ENCODE results near the gene SUFU. TPM values are rescaled to one million over a fixed set of nuclear protein-coding genes. Genes with fewer than 3 reads are reported as not detected.

SUFU gene
- total RNA-seq, 2 experiments from 2014 or later: 13.1 to 13.4 TPM

- POLR2A ChIA-PET: interaction anchor here (0.6 to 3.9 kb wide), 18 partner anchors 8 to 525 kb away, joined by 3 to 73 read pairs (median 11); partner anchors contain the start of genes ACTR1A, ARL3, SFXN2 and SUFU
- Mint-ChIP-seq H3K4me1 (peaks cover 31% of the 10 kb centered on the region), H3K9me3 (no peaks in the 10 kb centered on the region), H3K4me3 (peak overlapping the region; percentile 87), H3K36me3 (peaks cover 7% of the 10 kb centered on the region), H3K27me3 (no peaks in the 10 kb centered on the region), H3K27ac (peak overlapping the region; percentile 84)
- DNase-seq (peak; percentile 65), ATAC-seq (ENCODE audit: low read depth) (peak; percentile 1)
Observed at GRCh38 chr10:102643336-102644065, 139.7 kb downstream of the SUFU start.

- H3K36me3 Mint-ChIP-seq: peaks cover 8% of the 10 kb centered on the region
- no peaks in the 10 kb centered on the region for H3K9me3 Mint-ChIP-seq
- no peaks in the 10 kb centered on the region for H3K27me3 Mint-ChIP-seq
- peak within 1 kb of the TSS; percentile 87 for H3K4me3 Mint-ChIP-seq
- H3K4me1 Mint-ChIP-seq: peaks cover 36% of the 10 kb centered on the region
- peak; percentile 83 for DNase-seq
- peak; percentile 3 for ATAC-seq (ENCODE audit: low read depth)
- H3K27ac Mint-ChIP-seq: peak within 1 kb of the TSS; percentile 94
- POLR2A ChIA-PET: interaction anchor here (0.6 to 3.9 kb wide), 19 partner anchors 8 to 525 kb away, joined by 3 to 73 read pairs (median 5); partner anchors contain the start of genes ACTR1A, ARL3 and SFXN2
Observed at GRCh38 chr10:102644066-102644645, 140.4 kb downstream of the SUFU start, which contains the start of gene TRIM8. TSS of gene TRIM8 (plus strand) at chr10:102644479. CDS start at chr10:102644618, 139 bp downstream.

DNA sequence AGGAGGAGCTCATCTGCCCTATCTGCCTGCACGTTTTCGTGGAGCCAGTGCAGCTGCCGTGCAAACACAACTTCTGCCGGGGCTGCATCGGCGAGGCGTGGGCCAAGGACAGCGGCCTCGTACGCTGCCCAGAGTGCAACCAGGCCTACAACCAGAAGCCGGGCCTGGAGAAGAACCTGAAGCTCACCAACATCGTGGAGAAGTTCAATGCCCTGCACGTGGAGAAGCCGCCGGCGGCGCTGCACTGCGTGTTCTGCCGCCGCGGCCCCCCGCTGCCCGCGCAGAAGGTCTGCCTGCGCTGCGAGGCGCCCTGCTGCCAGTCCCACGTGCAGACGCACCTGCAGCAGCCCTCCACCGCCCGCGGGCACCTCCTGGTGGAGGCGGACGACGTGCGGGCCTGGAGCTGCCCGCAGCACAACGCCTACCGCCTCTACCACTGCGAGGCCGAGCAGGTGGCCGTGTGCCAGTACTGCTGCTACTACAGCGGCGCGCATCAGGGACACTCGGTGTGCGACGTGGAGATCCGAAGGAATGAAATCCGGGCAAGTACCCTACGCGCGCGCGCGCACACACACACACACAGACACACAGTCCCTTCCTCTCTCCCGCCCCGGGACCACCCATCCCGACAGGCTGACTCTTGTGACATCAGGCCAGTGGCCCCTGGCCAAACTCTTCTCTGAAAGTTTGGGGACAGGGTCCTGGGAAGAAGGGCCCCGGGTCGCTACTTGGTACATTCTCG, 141.0 kb downstream of the SUFU start:
- DNase-seq (peak; percentile 84), ATAC-seq (ENCODE audit: low read depth) (peak; percentile 16)
- Mint-ChIP-seq H3K4me3 (peak overlapping the region; percentile 87), H3K27me3 (no peaks in the 10 kb centered on the region), H3K9me3 (no peaks in the 10 kb centered on the region), H3K36me3 (peaks cover 8% of the 10 kb centered on the region), H3K4me1 (peaks cover 39% of the 10 kb centered on the region), H3K27ac (peak overlapping the region; percentile 94)
- POLR2A ChIA-PET: interaction anchor here (0.6 to 3.9 kb wide), 19 partner anchors 9 to 799 kb away, joined by 3 to 73 read pairs (median 7); partner anchors contain the start of genes ACTR1A, ARL3 and SFXN2

DNA sequence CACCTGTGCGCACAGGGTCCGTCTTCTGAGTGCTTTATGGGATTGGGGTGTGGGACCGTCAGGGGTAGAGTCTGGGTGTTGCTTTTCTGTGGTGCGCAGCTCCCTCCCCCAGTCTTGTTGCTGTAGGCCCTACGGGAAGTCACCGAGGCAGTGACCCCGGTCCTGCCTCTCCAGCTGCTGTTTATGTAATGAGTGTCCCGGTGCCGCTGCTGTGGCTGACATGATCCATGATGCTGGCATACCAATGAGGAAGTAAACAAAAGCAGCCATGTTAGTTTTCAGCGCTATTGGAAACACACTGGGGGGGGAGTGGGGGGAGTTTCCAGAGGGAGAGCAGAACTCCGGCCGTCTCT, 141.6 kb downstream of the SUFU start:
- POLR2A ChIA-PET: interaction anchor here (0.6 to 3.9 kb wide), 14 partner anchors 10 to 799 kb away, joined by 3 to 73 read pairs (median 10); partner anchors contain the start of genes ARL3, SFXN2 and SUFU
- H3K36me3 Mint-ChIP-seq: peaks cover 8% of the 10 kb centered on the region
- no peak for ATAC-seq (ENCODE audit: low read depth)
- H3K27ac Mint-ChIP-seq: peak overlapping the region; percentile 94
- no peaks in the 10 kb centered on the region for H3K9me3 Mint-ChIP-seq
- peaks cover 41% of the 10 kb centered on the region for H3K4me1 Mint-ChIP-seq
- H3K4me3 Mint-ChIP-seq: peak overlapping the region; percentile 87
- no peak for DNase-seq
- no peaks in the 10 kb centered on the region for H3K27me3 Mint-ChIP-seq

DNA sequence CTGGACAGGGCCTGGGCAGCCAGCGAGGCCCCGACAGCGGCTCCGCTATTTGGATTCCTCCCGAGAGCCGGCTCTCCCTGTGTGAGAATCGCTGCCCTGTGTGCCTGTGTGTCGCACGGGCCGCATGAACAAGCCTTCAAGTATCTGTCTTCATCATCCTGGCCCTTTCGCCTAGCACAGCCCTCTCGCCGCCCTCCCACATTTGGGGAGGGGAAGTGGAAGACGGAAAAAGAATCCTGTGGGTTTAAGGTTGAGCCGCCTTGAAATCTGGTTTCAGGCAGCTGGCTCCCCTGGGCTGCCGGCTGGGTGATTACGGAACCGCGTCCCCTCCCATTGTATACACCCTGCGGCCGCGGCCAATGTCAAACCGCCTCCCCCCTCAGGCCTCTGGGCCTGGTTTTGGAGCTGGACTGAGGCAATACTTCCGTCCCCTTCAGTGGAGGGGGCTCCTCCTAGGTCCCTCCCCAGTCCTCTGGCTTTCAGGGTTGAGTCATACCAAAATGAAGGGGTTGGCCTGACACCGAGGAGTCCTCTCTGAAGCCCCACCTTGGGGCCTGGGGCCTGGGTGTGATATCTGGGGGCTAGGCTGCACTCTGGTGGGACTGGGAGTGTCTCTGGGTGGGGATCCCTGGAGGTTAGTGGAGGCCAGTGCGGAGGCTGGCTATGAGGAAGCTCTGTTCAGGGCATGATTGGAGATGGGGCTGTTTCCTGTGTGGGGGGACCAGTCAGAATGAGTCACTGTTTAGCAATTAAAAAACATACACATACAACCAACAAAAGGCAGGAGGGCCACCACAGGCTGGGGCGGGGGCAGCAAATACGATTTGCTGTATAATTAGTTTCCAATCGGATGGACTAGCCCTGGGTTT, 142.2 kb downstream of the SUFU start:
- Mint-ChIP-seq H3K27ac (peak overlapping the region; percentile 94), H3K9me3 (no peaks in the 10 kb centered on the region), H3K4me1 (peaks cover 46% of the 10 kb centered on the region), H3K4me3 (peak overlapping the region; percentile 87), H3K27me3 (no peaks in the 10 kb centered on the region), H3K36me3 (peaks cover 8% of the 10 kb centered on the region)
- POLR2A ChIA-PET: interaction anchor here (0.5 to 3.9 kb wide), 18 partner anchors 10 to 798 kb away, joined by 3 to 73 read pairs (median 8); partner anchors contain the start of genes ARL3, SFXN2 and SUFU
- DNase-seq: peak; percentile 79
- peak; percentile 43 for ATAC-seq (ENCODE audit: low read depth)

GRCh38 chr10:102646610-102647442, 143.1 kb downstream of the SUFU start:
- Mint-ChIP-seq H3K27ac (peak overlapping the region; percentile 94), H3K9me3 (no peaks in the 10 kb centered on the region), H3K36me3 (peaks cover 8% of the 10 kb centered on the region), H3K4me3 (peak overlapping the region; percentile 87), H3K27me3 (no peaks in the 10 kb centered on the region), H3K4me1 (peaks cover 47% of the 10 kb centered on the region)
- POLR2A ChIA-PET: interaction anchor here (0.8 to 3.9 kb wide), 13 partner anchors 9 to 532 kb away, joined by 3 to 73 read pairs (median 8); partner anchors contain the start of genes ARL3, SFXN2 and SUFU
- no peak for ATAC-seq (ENCODE audit: low read depth)
- peak; percentile 68 for DNase-seq

DNA sequence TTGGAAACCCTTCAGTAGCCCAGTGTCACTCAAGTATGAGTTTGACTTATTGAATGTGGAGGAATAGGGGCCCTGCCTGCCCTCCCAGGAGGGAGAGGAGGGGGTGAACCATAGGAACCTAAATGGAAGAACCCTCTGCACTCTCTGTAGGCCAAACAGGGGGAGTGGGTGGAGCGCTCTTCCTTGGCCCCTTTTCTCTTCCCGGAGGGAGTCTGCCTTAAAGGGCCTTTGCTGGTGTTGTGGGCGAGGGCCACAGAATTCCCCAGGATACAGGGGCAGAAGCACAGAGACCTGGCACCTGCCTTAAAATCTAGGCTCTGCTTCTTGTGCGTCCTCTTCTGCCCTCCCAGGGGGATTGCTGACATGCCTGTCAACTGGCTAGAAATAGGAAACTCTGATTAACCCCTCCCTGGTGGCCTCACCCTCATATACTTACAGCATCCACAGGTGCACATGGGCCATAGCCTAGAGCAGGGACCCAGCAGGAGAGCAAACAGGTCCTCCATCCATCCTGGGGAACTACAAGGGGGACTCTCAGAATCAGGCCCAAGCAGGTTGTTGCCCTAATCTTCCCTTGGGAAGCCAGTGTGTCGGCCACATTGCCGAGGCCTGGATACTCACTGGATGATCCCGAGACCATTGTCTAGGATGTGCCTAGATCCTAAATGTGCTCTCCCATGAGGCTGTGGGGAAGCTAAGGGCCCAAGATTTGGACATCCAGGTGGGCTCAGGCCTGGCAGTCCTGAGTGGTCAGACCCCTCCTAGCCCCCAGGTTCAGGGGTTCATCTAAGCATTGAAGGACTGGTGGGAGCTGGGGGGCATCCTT, 143.9 kb downstream of the SUFU start:
- Mint-ChIP-seq H3K27ac (peak overlapping the region; percentile 94), H3K4me3 (peak overlapping the region; percentile 87), H3K27me3 (no peaks in the 10 kb centered on the region), H3K4me1 (peaks cover 54% of the 10 kb centered on the region), H3K36me3 (peaks cover 8% of the 10 kb centered on the region), H3K9me3 (no peaks in the 10 kb centered on the region)
- POLR2A ChIA-PET: interaction anchor here (2.0 to 5.3 kb wide), 4 partner anchors 8 to 27 kb away, joined by 8 to 73 read pairs (median 58); no protein-coding TSS in a partner anchor
- DNase-seq (no peak), ATAC-seq (ENCODE audit: low read depth) (no peak)

DNA sequence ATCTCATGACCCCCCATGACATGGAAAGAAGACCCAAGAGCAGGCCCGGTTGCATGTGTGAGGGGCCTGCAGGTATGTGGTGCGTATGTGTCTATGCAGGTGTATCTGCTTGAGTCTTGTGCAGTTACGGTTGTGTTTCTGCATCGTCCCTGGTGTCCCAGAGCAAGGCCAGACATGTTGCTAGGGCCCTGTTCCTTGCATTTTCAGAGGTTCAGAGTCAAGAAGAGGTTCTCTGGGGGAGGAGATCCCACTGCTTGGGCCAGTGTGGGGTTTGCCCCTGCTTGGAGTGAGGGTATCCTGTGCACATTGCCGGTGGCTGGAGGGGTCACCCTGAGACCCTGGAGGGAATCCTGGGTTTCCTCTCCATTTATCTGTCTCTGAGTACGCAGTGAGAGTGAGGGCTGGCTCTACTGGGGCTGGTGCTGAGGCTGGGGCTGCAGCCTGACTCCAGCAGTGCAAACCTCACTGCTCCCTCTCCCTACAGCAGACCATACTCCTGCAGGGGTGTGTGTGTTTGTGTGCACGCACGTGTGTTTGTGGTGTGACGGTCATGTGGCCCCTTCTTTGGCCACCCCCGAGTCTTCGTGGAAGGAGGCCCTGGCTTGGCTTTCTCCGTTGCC, 144.6 kb downstream of the SUFU start:
- no peak for DNase-seq
- Mint-ChIP-seq H3K4me1 (peaks cover 61% of the 10 kb centered on the region), H3K9me3 (no peaks in the 10 kb centered on the region), H3K27ac (peak overlapping the region; percentile 94), H3K36me3 (peaks cover 13% of the 10 kb centered on the region), H3K4me3 (peak overlapping the region; percentile 87), H3K27me3 (no peaks in the 10 kb centered on the region)
- ATAC-seq (ENCODE audit: low read depth): no peak
- POLR2A ChIA-PET: interaction anchor here (5.3 kb wide), 1 partner anchor 11 kb away, joined by 48 read pairs; no protein-coding TSS in a partner anchor

- POLR2A ChIA-PET: interaction anchor here (1.0 to 5.3 kb wide), 5 partner anchors 11 to 65 kb away, joined by 3 to 48 read pairs (median 6); partner anchors contain the start of genes ARL3 and SFXN2
- Mint-ChIP-seq H3K27ac (peak overlapping the region; percentile 99), H3K9me3 (no peaks in the 10 kb centered on the region), H3K36me3 (peaks cover 20% of the 10 kb centered on the region), H3K27me3 (no peaks in the 10 kb centered on the region), H3K4me3 (peak overlapping the region; percentile 87), H3K4me1 (peaks cover 66% of the 10 kb centered on the region)
- ATAC-seq (ENCODE audit: low read depth) (peak; percentile 9), DNase-seq (peak; percentile 67)
Observed at GRCh38 chr10:102648889-102649796, 145.4 kb downstream of the SUFU start.

Data from activated naive CD8-positive, alpha-beta T cell treated with anti-CD3 and anti-CD28 coated beads, Interleukin-2, amount 10 ng/mL, durations not matched to agents 7 days and 5 days (primary cell).